ENCODE measurements around the gene FGFBP1.

The FGFBP1 gene

DNA sequence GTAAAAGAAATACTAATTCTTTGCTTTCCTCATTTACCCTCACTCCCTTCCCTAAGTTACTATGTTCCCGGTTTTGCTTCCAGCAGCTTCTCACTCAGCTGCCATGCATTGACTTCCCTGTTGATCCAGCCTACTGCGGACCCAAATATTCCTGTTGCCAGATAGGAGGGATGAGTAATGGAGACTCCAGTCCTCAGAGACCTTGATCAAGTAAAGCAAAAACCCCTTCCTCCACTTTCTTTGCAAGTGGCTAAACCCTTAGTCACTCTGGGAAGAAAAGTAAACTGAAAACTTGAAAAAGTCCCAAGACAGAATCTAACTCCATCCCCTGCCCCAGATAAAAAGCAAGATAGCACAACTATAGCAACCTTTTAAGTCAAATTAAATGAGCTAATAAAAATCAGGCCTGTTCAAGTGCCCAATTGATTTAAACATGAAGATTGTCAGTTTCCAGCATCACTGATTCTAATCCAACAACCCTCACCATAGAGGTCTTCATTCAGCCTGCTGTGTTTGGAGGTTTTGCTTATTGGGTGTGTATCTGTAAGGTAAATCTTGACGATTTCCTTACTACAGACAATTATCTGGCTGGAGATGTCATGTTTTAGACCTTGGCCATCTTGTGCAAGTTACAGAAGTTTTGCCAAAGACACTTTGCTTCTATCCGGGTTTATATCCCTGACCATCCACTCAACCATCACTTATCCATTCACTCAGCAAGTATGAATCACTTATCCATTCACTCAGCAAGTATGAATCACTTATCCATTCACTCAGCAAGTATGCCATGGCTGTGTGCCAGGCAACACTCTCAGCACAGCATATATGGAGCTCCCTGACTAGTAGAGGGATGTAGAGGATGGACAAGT lies 17.6 kb downstream of the FGFBP1 start:
- no peak overlapping the region for H3K27ac ChIP-seq (ENCODE audit: extremely low read depth, low read depth, low read length)
- H3K4me3 ChIP-seq (ENCODE audit: low read depth, low read length): no peak overlapping the region
- H3K9me3 ChIP-seq (ENCODE audit: control insufficient read depth, insufficient read depth, low read depth, low read length): no peaks in the 10 kb centered on the region
- POLR2A ChIA-PET: interaction anchor here (1.1 kb wide), 1 partner anchor 306 kb away, joined by 3 read pairs; no protein-coding TSS in a partner anchor
- CTCF ChIA-PET: interaction anchor here (0.7 to 1.0 kb wide), 2 partner anchors 28 to 39 kb away, joined by 3 to 5 read pairs; no protein-coding TSS in a partner anchor
- no peaks in the 10 kb centered on the region for H3K4me1 ChIP-seq (ENCODE audit: control insufficient read depth, insufficient read depth, low read length)
- H3K36me3 ChIP-seq (ENCODE audit: control insufficient read depth in 2 of 2, insufficient read depth in 1 of 2, low read length in 2 of 2): no peaks in the 10 kb centered on the region
- TF ChIP-seq ZNF311 (tag by site-specific recombination; IDR thresholded peaks at IDR 0.05; ENCODE audit: borderline replicate concordance) (no peak), MEIS1 (CRISPR knock-in tag; IDR thresholded peaks at IDR 0.05; ENCODE audit: borderline replicate concordance) (no peak), ZNF184 (tag by site-specific recombination; IDR thresholded peaks at IDR 0.05) (0 out of 2 replicates have a peak, but pooled peaks have one; percentile 25), ZNF639 (tag by site-specific recombination; IDR thresholded peaks at IDR 0.05) (no peak), ZNF776 (tag by site-specific recombination; IDR thresholded peaks at IDR 0.05; ENCODE audit: borderline replicate concordance) (no peak), ZNF76 (tag by site-specific recombination; IDR thresholded peaks at IDR 0.05; ENCODE audit: borderline replicate concordance, low read depth) (no peak), ZNF585B (tag by site-specific recombination; IDR thresholded peaks at IDR 0.05) (no peak), ZFP69B (tag by site-specific recombination; IDR thresholded peaks at IDR 0.05) (no peak), ZNF280C (tag by site-specific recombination; IDR thresholded peaks at IDR 0.05) (no peak), PRDM1 (tag by site-specific recombination; IDR thresholded peaks at IDR 0.05) (no peak), TRIM28 (IDR thresholded peaks at IDR 0.05; ENCODE audit: borderline replicate concordance, low read length) (no peak), INSM2 (tag by site-specific recombination; IDR thresholded peaks at IDR 0.05) (peak; percentile 31; the same call in 1 of the 2 replicates), ZNF148 (tag by site-specific recombination; IDR thresholded peaks at IDR 0.05; ENCODE audit: borderline replicate concordance) (no peak), ZNF629 (tag by site-specific recombination; IDR thresholded peaks at IDR 0.05) (0 out of 2 replicates have a peak, but pooled peaks have one; percentile 51), ZNF121 (tag by site-specific recombination; IDR thresholded peaks at IDR 0.05) (no peak), ZBTB8A (tag by site-specific recombination; IDR thresholded peaks at IDR 0.05) (no peak), HOXC10 (CRISPR knock-in tag; IDR thresholded peaks at IDR 0.05) (no peak), ZNF394 (tag by site-specific recombination; IDR thresholded peaks at IDR 0.05; ENCODE audit: borderline replicate concordance) (no peak)
- TF ChIP-seq, protein P1, sequence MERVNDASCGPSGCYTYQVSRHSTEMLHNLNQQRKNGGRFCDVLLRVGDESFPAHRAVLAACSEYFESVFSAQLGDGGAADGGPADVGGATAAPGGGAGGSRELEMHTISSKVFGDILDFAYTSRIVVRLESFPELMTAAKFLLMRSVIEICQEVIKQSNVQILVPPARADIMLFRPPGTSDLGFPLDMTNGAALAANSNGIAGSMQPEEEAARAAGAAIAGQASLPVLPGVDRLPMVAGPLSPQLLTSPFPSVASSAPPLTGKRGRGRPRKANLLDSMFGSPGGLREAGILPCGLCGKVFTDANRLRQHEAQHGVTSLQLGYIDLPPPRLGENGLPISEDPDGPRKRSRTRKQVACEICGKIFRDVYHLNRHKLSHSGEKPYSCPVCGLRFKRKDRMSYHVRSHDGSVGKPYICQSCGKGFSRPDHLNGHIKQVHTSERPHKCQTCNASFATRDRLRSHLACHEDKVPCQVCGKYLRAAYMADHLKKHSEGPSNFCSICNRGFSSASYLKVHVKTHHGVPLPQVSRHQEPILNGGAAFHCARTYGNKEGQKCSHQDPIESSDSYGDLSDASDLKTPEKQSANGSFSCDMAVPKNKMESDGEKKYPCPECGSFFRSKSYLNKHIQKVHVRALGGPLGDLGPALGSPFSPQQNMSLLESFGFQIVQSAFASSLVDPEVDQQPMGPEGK (tag by site-specific recombination; IDR thresholded peaks at IDR 0.05): no peak
- TF ChIP-seq, protein P2, sequence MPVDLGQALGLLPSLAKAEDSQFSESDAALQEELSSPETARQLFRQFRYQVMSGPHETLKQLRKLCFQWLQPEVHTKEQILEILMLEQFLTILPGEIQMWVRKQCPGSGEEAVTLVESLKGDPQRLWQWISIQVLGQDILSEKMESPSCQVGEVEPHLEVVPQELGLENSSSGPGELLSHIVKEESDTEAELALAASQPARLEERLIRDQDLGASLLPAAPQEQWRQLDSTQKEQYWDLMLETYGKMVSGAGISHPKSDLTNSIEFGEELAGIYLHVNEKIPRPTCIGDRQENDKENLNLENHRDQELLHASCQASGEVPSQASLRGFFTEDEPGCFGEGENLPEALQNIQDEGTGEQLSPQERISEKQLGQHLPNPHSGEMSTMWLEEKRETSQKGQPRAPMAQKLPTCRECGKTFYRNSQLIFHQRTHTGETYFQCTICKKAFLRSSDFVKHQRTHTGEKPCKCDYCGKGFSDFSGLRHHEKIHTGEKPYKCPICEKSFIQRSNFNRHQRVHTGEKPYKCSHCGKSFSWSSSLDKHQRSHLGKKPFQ (tag by site-specific recombination; IDR thresholded peaks at IDR 0.05): no peak

Measured in HEK293 (cell line).